Measurements from ENCODE around the gene GNPAT. TPM values are rescaled to one million over a fixed set of nuclear protein-coding genes. Genes with fewer than 3 reads are reported as not detected.

Gene GNPAT
- polyA plus RNA-seq, 3 donors from 2014 or later: 24.4 to 35.3 (median 33.6) TPM

DNA sequence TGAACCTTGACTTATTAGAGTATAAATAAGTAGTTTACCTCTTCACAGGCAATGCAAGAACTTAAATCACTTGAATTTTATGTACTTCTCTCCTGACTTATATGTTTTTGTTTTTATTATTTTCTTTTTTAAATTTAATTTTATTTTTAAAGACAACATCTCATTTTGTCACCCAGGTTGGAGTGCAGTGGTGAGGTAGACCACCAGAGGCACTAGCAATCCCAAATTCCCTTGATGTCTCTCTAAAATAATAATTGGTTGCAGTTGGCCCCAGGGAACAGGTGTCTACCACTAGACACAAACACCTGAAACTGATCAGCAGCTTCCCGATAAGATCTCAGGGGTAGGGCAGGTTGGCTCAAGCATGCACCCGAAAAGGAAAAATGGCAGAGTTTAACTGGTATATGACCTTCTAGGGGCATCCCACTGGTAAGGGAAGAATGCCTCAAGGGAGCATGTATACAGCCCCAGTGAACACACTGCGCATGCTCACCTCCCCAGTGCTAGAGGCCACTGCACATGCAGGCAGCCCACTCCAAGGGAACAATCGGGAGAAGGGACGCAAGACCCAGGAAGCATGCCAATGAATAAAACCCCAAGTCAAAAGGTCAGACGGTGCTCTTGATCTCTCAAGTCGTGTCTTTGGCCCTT lies 82.0 kb downstream of the GNPAT start:
- Mint-ChIP-seq H3K4me3 (no peak overlapping the region), H3K9me3 (no peaks in the 10 kb centered on the region), H3K27ac (no peak overlapping the region), H3K4me1 (no peaks in the 10 kb centered on the region), H3K27me3 (ENCODE audit: low read depth in 3 of 3) (peaks cover 0 to 2% (median 1%) of the 10 kb centered on the region in 3 donors), H3K36me3 (no peaks in the 10 kb centered on the region)
- no peak for DNase-seq

DNA sequence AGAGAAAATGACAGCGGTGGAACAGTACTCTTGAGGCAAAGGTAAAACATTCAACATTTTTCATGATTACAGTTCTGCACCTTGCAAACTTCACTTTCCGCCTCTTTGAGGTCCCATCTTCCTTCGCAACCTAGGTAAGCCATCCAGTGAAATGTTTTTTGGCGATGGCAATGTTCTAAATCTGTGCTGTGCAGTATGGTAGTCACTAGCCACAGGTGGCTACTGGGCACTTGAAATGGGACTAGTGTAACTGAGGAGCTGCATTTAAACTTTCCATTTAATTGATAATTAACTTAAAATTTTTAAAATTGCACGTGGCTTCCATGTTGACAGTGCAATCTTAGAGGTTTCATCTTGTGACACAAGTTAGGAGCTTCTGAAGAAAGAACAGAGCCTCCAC lies 83.6 kb downstream of the GNPAT start:
- Mint-ChIP-seq H3K36me3 (no peaks in the 10 kb centered on the region), H3K27me3 (ENCODE audit: low read depth in 3 of 3) (peaks cover 0 to 2% (median 0%) of the 10 kb centered on the region in 3 donors), H3K4me1 (peaks cover 2 to 7% of the 10 kb centered on the region in 2 donors), H3K27ac (no peak overlapping the region), H3K4me3 (no peak overlapping the region), H3K9me3 (no peaks in the 10 kb centered on the region)
- no peak for DNase-seq

DNA sequence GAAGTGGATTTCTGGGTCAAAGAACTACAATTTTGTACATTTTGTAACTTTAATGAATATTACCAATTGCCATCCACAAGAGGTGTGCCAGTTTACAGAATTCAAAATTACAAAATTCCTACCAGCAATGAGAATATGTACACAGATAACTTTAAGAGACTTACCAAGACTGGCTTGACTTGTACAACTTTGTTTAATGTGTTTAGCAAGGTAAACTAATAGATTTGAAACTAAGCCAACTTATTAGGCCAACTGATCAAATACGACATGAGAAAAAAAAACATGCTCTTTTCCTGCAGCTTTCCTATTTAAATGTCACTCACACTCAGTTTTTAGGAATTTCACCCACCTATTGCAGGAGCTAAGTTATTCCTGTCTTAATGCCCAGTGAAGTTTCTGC lies 85.2 kb downstream of the GNPAT start:
- Mint-ChIP-seq H3K27ac (no peak overlapping the region), H3K4me1 (peaks cover 3 to 12% of the 10 kb centered on the region in 2 donors), H3K27me3 (ENCODE audit: low read depth in 3 of 3) (peaks cover 0 to 2% (median 2%) of the 10 kb centered on the region in 3 donors), H3K9me3 (no peaks in the 10 kb centered on the region), H3K36me3 (peaks cover 0 to 3% (median 0%) of the 10 kb centered on the region in 3 donors), H3K4me3 (no peak overlapping the region)
- no peak for DNase-seq

Other genes with a start within 250 kb of the GNPAT start
- gene FAM89A, start 201.0 kb upstream of the GNPAT start, polyA plus RNA-seq: 1 to 10 TPM; 4.7 to 9.5 (median 8.8) TPM
- not detected for gene TRIM67, start 79.2 kb upstream of the GNPAT start, polyA plus RNA-seq
- gene EXOC8, start 96.6 kb downstream of the GNPAT start, polyA plus RNA-seq: 1 to 10 TPM; 1.6 to 2.6 (median 2.0) TPM
- 10 to 100 TPM; 22.5 to 28.2 (median 25.0) TPM for gene SPRTN, start 97.1 kb downstream of the GNPAT start, polyA plus RNA-seq
- 10 to 100 TPM; 18.2 to 27.3 (median 20.6) TPM for gene EGLN1, start 181.1 kb downstream of the GNPAT start, polyA plus RNA-seq

All from immature natural killer cell (primary cell).